Transverse colon (tissue), 4 donors: ENCODE data around the gene C10orf71. TPM values are rescaled to one million over a fixed set of nuclear protein-coding genes. Genes with fewer than 3 reads are reported as not detected.

Experiments used
- DNase-seq: peaks from one replicate; pipeline ENCODE4 v3.0.0-alpha.2; 2019
- H3K27ac ChIP-seq, 4 donors: fragments of 200-600 bp; sonication (generic); 2 replicates each; pipeline ENCODE4 v1.5.1; 2016 to 2018; ENCODE audit warnings: inconsistent platforms in 4 of 4
- H3K27me3 ChIP-seq: fragments of 200-600 bp; sonication (generic); 2 replicates; pipeline ENCODE4 v1.5.1; 2017; ENCODE audit warnings: inconsistent platforms
- H3K36me3 ChIP-seq, 4 donors: fragments of 200-600 bp; sonication (generic); 2 replicates each; pipeline ENCODE4 v1.5.1; 2017 to 2019; ENCODE audit warnings: inconsistent platforms in 4 of 4
- H3K4me1 ChIP-seq, 4 donors: fragments of 200-600 bp; sonication (generic); 2 replicates each; pipeline ENCODE4 v1.5.1; 2017 to 2020; ENCODE audit warnings: inconsistent platforms in 4 of 4
- H3K4me3 ChIP-seq, 4 donors: fragments of 200-600 bp; sonication (generic); 1 replicate in 1 of 4; 2 replicates in 3 of 4; pipeline versions ENCODE4 v1.5.1 to v1.6.1; 2017 to 2019; ENCODE audit warnings: inconsistent platforms in 4 of 4
- H3K9me3 ChIP-seq, 2 donors: fragments of 200-600 bp; sonication (generic); 2 replicates each; pipeline ENCODE4 v1.5.1; 2017 to 2019; ENCODE audit warnings: inconsistent platforms in 2 of 2
- CTCF ChIP-seq, 5 experiments: fragments of 200-600 bp in 3 of 5; fragments of 450-650 bp in 2 of 5; sonication (generic) in 3 of 5; IDR thresholded peaks; 1 replicate in 2 of 5; 2 replicates in 3 of 5; pipeline ENCODE4 v1.5.1; 2016 to 2017; ENCODE audit warnings: antibody characterized with exemption in 5 of 5, inconsistent platforms in 3 of 5, mild to moderate bottlenecking in 2 of 5, moderate library complexity in 1 of 5
- EP300 ChIP-seq: sonication (generic); formaldehyde crosslinking; IDR thresholded peaks from one replicate; pipeline ENCODE4 v1.6.1; 2017; ENCODE audit warnings: antibody characterized with exemption, low read depth
- POLR2A ChIP-seq: fragments of 450-650 bp; IDR thresholded peaks from one replicate; pipeline ENCODE4 v1.6.1; 2016; ENCODE audit warnings: antibody characterized with exemption, mild to moderate bottlenecking, moderate library complexity
- POLR2AphosphoS5 ChIP-seq, 3 donors: sonication (generic); formaldehyde crosslinking; IDR thresholded peaks; one replicate each; pipeline ENCODE4 v1.6.1; 2016; ENCODE audit warnings: antibody characterized with exemption in 3 of 3
- WGBS, 2 donors: methylation state at CpG; one replicate each; pipeline ENCODE4 v1.1.5; 2018; ENCODE audit warnings: low coverage in 1 of 2; 5-methylcytosine and 5-hydroxymethylcytosine counted together
- in situ Hi-C, 4 donors: fragments of 200-750 bp; cut with MboI; loops; one replicate each; pipeline versions ENCODE4 v1.15.0 to v1.15.1; 2017; ENCODE audit warnings: low sequenced_read_pairs in 3 of 4, low pct_ligation_motif_present in 1 of 4, low pct_unique_long_range_greater_than_20kb in 1 of 4
- intact Hi-C: fragments of 100-400 bp; cut with DNase I; formaldehyde crosslinking; loops from one replicate; pipeline ENCODE4 v1.15.1; 2023; ENCODE audit warnings: low total_unique reads
- total RNA-seq, 4 donors: library from RNA; depleted of rRNA; stranded (reverse); fragments of >200 nt; gene quantifications; one replicate each; pipeline ENCODE4 v1.1.0, GENCODE V29; 2016

The C10orf71 gene
- total RNA-seq, 4 donors from 2014 or later: under 0.01 TPM; not detected in 3

GRCh38 chr10:49258350-49258683 lies 40.7 kb upstream of the C10orf71 start:
- Histone ChIP-seq H3K4me1 (no peaks in the 10 kb centered on the region), H3K27ac (no peak overlapping the region), H3K4me3 (no peak overlapping the region), H3K9me3 (no peaks in the 10 kb centered on the region), H3K27me3 (no peaks in the 10 kb centered on the region), H3K36me3 (no peaks in the 10 kb centered on the region)
- DNase-seq: no peak
- TF ChIP-seq CTCF (IDR thresholded peaks at IDR 0.05) (no peak), POLR2AphosphoS5 (IDR thresholded peaks at IDR 0.05) (no peak), EP300 (no peak), POLR2A (no peak)
- in situ Hi-C loops (no loop called here), intact Hi-C loops (no loop called here)

- no peaks in the 10 kb centered on the region for H3K27me3 ChIP-seq
- DNase-seq: no peak
- H3K27ac ChIP-seq: no peak overlapping the region
- no peak overlapping the region for H3K4me3 ChIP-seq
- peaks cover 0 to 5% of the 10 kb centered on the region in 2 donors for H3K9me3 ChIP-seq
- TF ChIP-seq CTCF (IDR thresholded peaks at IDR 0.05): no peak
- TF ChIP-seq EP300: no peak
- no peak for TF ChIP-seq POLR2A
- TF ChIP-seq POLR2AphosphoS5 (IDR thresholded peaks at IDR 0.05): no peak
- intact Hi-C loops (no loop called here), in situ Hi-C loops (no loop called here)
- no peaks in the 10 kb centered on the region for H3K36me3 ChIP-seq
- 75% methylated on average over 4 of the region's 4 CpGs; no CpG with 5 or more reads in 1 of the 2 donors for WGBS, 2 donors
- no peaks in the 10 kb centered on the region for H3K4me1 ChIP-seq
Measured at GRCh38 chr10:49260644-49261296, 38.2 kb upstream of the C10orf71 start.

GRCh38 chr10:49263591-49263990 lies 35.4 kb upstream of the C10orf71 start:
- in situ Hi-C loops (no loop called here), intact Hi-C loops (no loop called here)
- no peaks in the 10 kb centered on the region for H3K27me3 ChIP-seq
- WGBS, 2 donors: 60 to 86% methylated on average over 1 to 3 of the region's 3 CpGs
- no peaks in the 10 kb centered on the region for H3K4me1 ChIP-seq
- DNase-seq: no peak
- peaks cover 0 to 12% of the 10 kb centered on the region in 2 donors for H3K9me3 ChIP-seq
- H3K36me3 ChIP-seq: no peaks in the 10 kb centered on the region
- no peak overlapping the region for H3K4me3 ChIP-seq
- no peak overlapping the region for H3K27ac ChIP-seq
- TF ChIP-seq CTCF (IDR thresholded peaks at IDR 0.05): no peak
- TF ChIP-seq POLR2A: no peak
- no peak for TF ChIP-seq EP300
- TF ChIP-seq POLR2AphosphoS5 (IDR thresholded peaks at IDR 0.05): no peak

- TF ChIP-seq CTCF (IDR thresholded peaks at IDR 0.05) (no peak), POLR2AphosphoS5 (IDR thresholded peaks at IDR 0.05) (no peak), POLR2A (no peak), EP300 (no peak)
- intact Hi-C loops: no loop called here
- DNase-seq: no peak
Measured at GRCh38 chr10:49264177-49264677, 34.7 kb upstream of the C10orf71 start.

More at GRCh38 chr10:49264177-49264677, 34.7 kb upstream of the C10orf71 start:
- Histone ChIP-seq H3K36me3 (no peaks in the 10 kb centered on the region), H3K27ac (no peak overlapping the region), H3K4me1 (no peaks in the 10 kb centered on the region), H3K9me3 (peaks cover 0 to 12% of the 10 kb centered on the region in 2 donors), H3K27me3 (no peaks in the 10 kb centered on the region), H3K4me3 (no peak overlapping the region)
- in situ Hi-C loops: no loop called here
- 94% methylated on average over 3 of the region's 3 CpGs; no CpG with 5 or more reads in 1 of the 2 donors for WGBS, 2 donors
